Measurements from ENCODE around the gene CARD10. TPM values are rescaled to one million over a fixed set of nuclear protein-coding genes. Genes with fewer than 3 reads are reported as not detected.

CARD10 gene
- total RNA-seq, 1 experiment from 2014 or later = 63.9 TPM

- intact Hi-C loops (cut with micrococcal nuclease; ENCODE audit: unreplicated experiment) = no loop called here
- Histone ChIP-seq H3F3A (ENCODE audit: insufficient read depth, low read depth) (peaks cover 58% of the 10 kb centered on the region), H3K9me2 (ENCODE audit: insufficient read depth) (no peaks in the 10 kb centered on the region), H3K9me3 (ENCODE audit: insufficient read depth, low read depth) (no peaks in the 10 kb centered on the region), H3K27me3 (ENCODE audit: insufficient read depth, low read depth) (no peaks in the 10 kb centered on the region), H3K4me3 (peak overlapping the region; percentile 6; the same call in 1 of the 2 replicates), H3K4me1 (replicated peaks; ENCODE audit: insufficient read depth) (peaks cover 45% of the 10 kb centered on the region), H3K27ac (peak overlapping the region; percentile 87), H4K20me1 (ENCODE audit: insufficient read depth) (no peaks in the 10 kb centered on the region), H3K4me2 (peak overlapping the region; percentile 67), H3K36me3 (ENCODE audit: low read depth) (no peaks in the 10 kb centered on the region), H3K79me2 (ENCODE audit: low read depth) (no peaks in the 10 kb centered on the region), H2AFZ (no peak overlapping the region)
- TF ChIP-seq EZH2 (IDR thresholded peaks at IDR 0.05; ENCODE audit: low read depth) (no peak), CTCF (conservative IDR thresholded peaks at IDR 0.05) (no peak)
- POLR2A ChIA-PET (ENCODE audit: unreplicated experiment) = interaction anchor here (0.5 to 1.2 kb wide), 6 partner anchors 13 to 373 kb away, joined by 3 to 8 read pairs (median 4); no protein-coding TSS in a partner anchor
- DNase-seq = peak; percentile 90 to 91
- BruUV-seq (replicated peaks) = no TSS peak
- CTCF ChIA-PET = interaction anchor here (0.7 to 1.9 kb wide), 2 partner anchors 13 to 17 kb away, joined by 3 to 5 read pairs; no protein-coding TSS in a partner anchor
Observed at GRCh38 chr22:37525073-37525745, 6.0 kb upstream of the CARD10 start.

- Histone ChIP-seq H3K9me2 (ENCODE audit: insufficient read depth) (no peaks in the 10 kb centered on the region), H3K27ac (no peak overlapping the region), H3K4me1 (replicated peaks; ENCODE audit: insufficient read depth) (peaks cover 41% of the 10 kb centered on the region), H4K20me1 (ENCODE audit: insufficient read depth) (no peaks in the 10 kb centered on the region), H3K4me3 (no peak overlapping the region), H3K9me3 (ENCODE audit: insufficient read depth, low read depth) (no peaks in the 10 kb centered on the region), H3K27me3 (ENCODE audit: insufficient read depth, low read depth) (no peaks in the 10 kb centered on the region), H3K36me3 (ENCODE audit: low read depth) (no peaks in the 10 kb centered on the region), H2AFZ (no peak overlapping the region), H3F3A (ENCODE audit: insufficient read depth, low read depth) (peaks cover 56% of the 10 kb centered on the region), H3K79me2 (ENCODE audit: low read depth) (peaks cover 16% of the 10 kb centered on the region), H3K4me2 (no peak overlapping the region)
- DNase-seq = no peak
- TF ChIP-seq CTCF (conservative IDR thresholded peaks at IDR 0.05) (no peak), EZH2 (IDR thresholded peaks at IDR 0.05; ENCODE audit: low read depth) (no peak)
- ChIA-PET POLR2A (ENCODE audit: unreplicated experiment) (no interaction called here), CTCF (no interaction called here)
- intact Hi-C loops (cut with micrococcal nuclease; ENCODE audit: unreplicated experiment) = no loop called here
- BruUV-seq (replicated peaks) = no TSS peak
Observed at GRCh38 chr22:37522482-37522881, 3.3 kb upstream of the CARD10 start.

GRCh38 chr22:37521236-37521739 is 2.1 kb upstream of the CARD10 start:
- intact Hi-C loops (cut with micrococcal nuclease; ENCODE audit: unreplicated experiment) = no loop called here
- Histone ChIP-seq H3K4me2 (no peak overlapping the region), H3K4me3 (no peak overlapping the region), H3F3A (ENCODE audit: insufficient read depth, low read depth) (peaks cover 52% of the 10 kb centered on the region), H4K20me1 (ENCODE audit: insufficient read depth) (no peaks in the 10 kb centered on the region), H3K9me3 (ENCODE audit: insufficient read depth, low read depth) (no peaks in the 10 kb centered on the region), H3K27ac (no peak overlapping the region), H3K4me1 (replicated peaks; ENCODE audit: insufficient read depth) (peaks cover 37% of the 10 kb centered on the region), H3K9me2 (ENCODE audit: insufficient read depth) (no peaks in the 10 kb centered on the region), H3K36me3 (ENCODE audit: low read depth) (no peaks in the 10 kb centered on the region), H3K27me3 (ENCODE audit: insufficient read depth, low read depth) (no peaks in the 10 kb centered on the region), H3K79me2 (ENCODE audit: low read depth) (peaks cover 28% of the 10 kb centered on the region), H2AFZ (no peak overlapping the region)
- BruUV-seq (replicated peaks) = no TSS peak
- DNase-seq = no peak
- CTCF ChIA-PET = no interaction called here
- TF ChIP-seq CTCF (conservative IDR thresholded peaks at IDR 0.05) (no peak), EZH2 (IDR thresholded peaks at IDR 0.05; ENCODE audit: low read depth) (no peak)
- POLR2A ChIA-PET (ENCODE audit: unreplicated experiment) = interaction anchor here (0.7 kb wide), 1 partner anchor 10 kb away, joined by 4 read pairs; no protein-coding TSS in a partner anchor
